Keratinocyte (primary cell): ENCODE results near the gene DHH. TPM values are rescaled to one million over a fixed set of nuclear protein-coding genes. Genes with fewer than 3 reads are reported as not detected.

Source experiments
- DNase-seq: peaks from one replicate; pipeline ENCODE4 v3.0.0-alpha.2; 2011; ENCODE audit warnings: low read depth, missing footprints, low spot score
- FAIRE-seq: peaks from 2 replicates; lab custom pipeline; 2011; peaks lifted over from hg19 to GRCh38; lab: Jason Lieb, UNC
- H2AFZ ChIP-seq: 2 replicates; pipeline ENCODE4 v1.6.0; 2012; ENCODE audit warnings: low read length, control low read depth, inconsistent platforms; ENCODE audit not compliant: control insufficient read depth
- H3K27ac ChIP-seq: 2 replicates; pipeline ENCODE4 v1.5.1; 2011; ENCODE audit warnings: low read length; ENCODE audit not compliant: control insufficient read depth, insufficient read depth
- H3K27me3 ChIP-seq: 3 replicates; pipeline ENCODE4 v1.6.0; 2011; ENCODE audit warnings: low read length; ENCODE audit not compliant: control insufficient read depth, insufficient read depth; ENCODE audit errors: extremely low read depth
- H3K36me3 ChIP-seq, 2 experiments: 2 replicates in 1 of 2; 3 replicates in 1 of 2; pipeline ENCODE4 v1.5.1; 2011; ENCODE audit warnings: low read length in 2 of 2, mild to moderate bottlenecking in 1 of 2; ENCODE audit not compliant: control insufficient read depth in 2 of 2, insufficient read depth in 2 of 2; ENCODE audit errors: extremely low read depth in 1 of 2
- H3K4me1 ChIP-seq: 3 replicates; pipeline ENCODE4 v1.5.1; 2011; ENCODE audit warnings: low read length; ENCODE audit not compliant: control insufficient read depth, insufficient read depth; ENCODE audit errors: extremely low read depth
- H3K4me2 ChIP-seq: 3 replicates; pipeline ENCODE4 v1.6.0; 2011; ENCODE audit warnings: low read depth, low read length; ENCODE audit not compliant: control insufficient read depth, insufficient read depth; ENCODE audit errors: extremely low read depth
- H3K4me3 ChIP-seq, 3 experiments: fragments of 200-600 bp in 1 of 3; sonication (generic) in 1 of 3; 2 replicates in 2 of 3; 3 replicates in 1 of 3; pipeline ENCODE4 v1.5.1; 2011 to 2016; ENCODE audit warnings: low read length in 3 of 3, mild to moderate bottlenecking in 3 of 3, control low read depth in 2 of 3, inconsistent platforms in 1 of 3, low read depth in 1 of 3, mixed read lengths in 1 of 3, mixed run types in 1 of 3, moderate library complexity in 1 of 3; ENCODE audit not compliant: control insufficient read depth in 2 of 3, insufficient read depth in 2 of 3; ENCODE audit errors: extremely low read depth in 1 of 3
- H3K79me2 ChIP-seq: 2 replicates; pipeline ENCODE4 v1.6.0; 2012; ENCODE audit warnings: low read length; ENCODE audit not compliant: control insufficient read depth, insufficient read depth
- H3K9ac ChIP-seq: 3 replicates; pipeline ENCODE4 v1.6.0; 2011; ENCODE audit warnings: low read length; ENCODE audit not compliant: control insufficient read depth, insufficient read depth; ENCODE audit errors: extremely low read depth
- H3K9me1 ChIP-seq: 3 replicates; pipeline ENCODE4 v1.6.0; 2011; ENCODE audit warnings: low read length; ENCODE audit not compliant: control insufficient read depth, insufficient read depth; ENCODE audit errors: extremely low read depth
- H3K9me3 ChIP-seq: 2 replicates; pipeline ENCODE4 v1.5.1; 2012; ENCODE audit warnings: low read depth, low read length; ENCODE audit not compliant: control insufficient read depth
- H4K20me1 ChIP-seq: 3 replicates; pipeline ENCODE4 v1.6.0; 2011; ENCODE audit warnings: low read length; ENCODE audit not compliant: control insufficient read depth, insufficient read depth; ENCODE audit errors: extremely low read depth
- EZH2 ChIP-seq: IDR thresholded peaks from one replicate; pipeline ENCODE4 v1.6.1; 2012; ENCODE audit warnings: inconsistent platforms, mild to moderate bottlenecking, low read length, moderate library complexity
- dilution Hi-C: fragments of 300-500 bp; cut with MboI; formaldehyde crosslinking; loops from one replicate; pipeline ENCODE4 v1.7.0; 2020; ENCODE audit warnings: low sequenced_read_pairs; ENCODE audit not compliant: extremely low pct_ligation_motif_present
- polyA plus RNA-seq, 5 experiments: library from polyadenylated mRNA; depleted of rRNA in 3 of 5; stranded (reverse) in 3 of 5; stranded (forward) in 1 of 5; unstranded in 1 of 5; fragments of >200 nt; gene quantifications; 1 replicate in 1 of 5; 2 replicates in 3 of 5; 3 replicates in 1 of 5; pipeline versions ENCODE4 v1.2.1 to v1.2.3, GENCODE V29; 2011 to 2012; ENCODE audit warnings: missing spikeins in 2 of 5, low read depth in 1 of 5, low replicate concordance in 1 of 5
- TF ChIP-seq, protein P1 (sequence below), 3 experiments: IDR thresholded peaks in 1 of 3; conservative IDR thresholded peaks in 1 of 3; optimal IDR thresholded peaks in 1 of 3; 2 replicates in 2 of 3; 3 replicates in 1 of 3; pipeline versions ENCODE3 to v1.5.1; 2011; ENCODE audit warnings: low read length in 3 of 3, mild to moderate bottlenecking in 3 of 3, moderate library complexity in 2 of 3, control low read depth in 1 of 3, inconsistent platforms in 1 of 3; ENCODE audit not compliant: insufficient read depth in 2 of 3; ENCODE audit errors: extremely low read depth in 1 of 3

Gene DHH
- polyA plus RNA-seq, 1 donor (not counting 4 experiments of a cell fraction or from before 2014, with no cell fraction given) = not detected

DNA sequence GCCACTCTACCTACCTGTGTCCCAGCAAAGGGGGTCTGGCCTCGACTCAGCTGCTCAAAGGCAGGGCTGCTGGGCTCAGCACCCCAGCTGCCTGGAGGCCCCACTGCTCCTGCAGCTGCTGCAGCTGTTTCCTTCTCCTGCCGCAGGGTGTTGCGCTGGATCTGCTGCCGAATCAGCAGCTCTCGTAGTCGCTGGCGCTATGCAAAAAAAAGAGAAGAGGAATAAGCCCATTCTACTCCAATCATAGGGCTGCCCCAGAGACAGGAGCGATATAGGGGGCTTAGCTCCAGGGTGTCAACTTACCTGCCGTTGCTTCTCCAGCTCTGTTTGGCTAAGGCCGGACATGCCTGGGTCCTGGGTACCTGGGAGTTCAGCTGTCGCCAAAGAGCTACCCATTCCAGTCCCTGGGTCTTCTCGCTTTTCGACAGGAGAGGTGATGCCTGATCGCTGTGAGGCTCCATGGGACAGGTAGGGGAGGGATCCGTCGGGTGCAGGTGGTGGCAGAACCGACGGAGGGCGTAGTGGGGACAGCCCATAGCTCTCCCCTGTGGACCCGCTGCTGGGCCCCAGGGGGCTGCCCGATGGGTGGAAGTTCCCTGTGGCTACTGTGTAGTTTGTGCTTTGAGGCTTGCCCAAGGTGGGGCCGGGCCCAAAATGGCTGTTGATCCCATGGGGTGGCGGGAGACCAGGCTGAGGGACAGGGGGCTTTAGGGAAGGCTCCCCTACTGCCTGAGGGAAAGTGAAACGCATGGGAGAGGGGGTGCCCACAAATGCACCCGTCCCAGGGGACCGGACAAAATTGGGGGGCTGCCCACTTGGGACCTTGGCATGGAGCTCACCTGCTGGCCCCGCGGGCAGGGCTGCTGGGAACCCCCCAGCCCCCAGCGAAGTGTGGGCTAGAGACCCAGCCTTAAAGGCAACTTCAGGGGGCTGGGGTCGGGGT lies 54.9 kb downstream of the DHH start:
- Histone ChIP-seq H3K4me3 (no peak overlapping the region), H3K9ac (no peak overlapping the region)
- no peak for FAIRE-seq

DNA sequence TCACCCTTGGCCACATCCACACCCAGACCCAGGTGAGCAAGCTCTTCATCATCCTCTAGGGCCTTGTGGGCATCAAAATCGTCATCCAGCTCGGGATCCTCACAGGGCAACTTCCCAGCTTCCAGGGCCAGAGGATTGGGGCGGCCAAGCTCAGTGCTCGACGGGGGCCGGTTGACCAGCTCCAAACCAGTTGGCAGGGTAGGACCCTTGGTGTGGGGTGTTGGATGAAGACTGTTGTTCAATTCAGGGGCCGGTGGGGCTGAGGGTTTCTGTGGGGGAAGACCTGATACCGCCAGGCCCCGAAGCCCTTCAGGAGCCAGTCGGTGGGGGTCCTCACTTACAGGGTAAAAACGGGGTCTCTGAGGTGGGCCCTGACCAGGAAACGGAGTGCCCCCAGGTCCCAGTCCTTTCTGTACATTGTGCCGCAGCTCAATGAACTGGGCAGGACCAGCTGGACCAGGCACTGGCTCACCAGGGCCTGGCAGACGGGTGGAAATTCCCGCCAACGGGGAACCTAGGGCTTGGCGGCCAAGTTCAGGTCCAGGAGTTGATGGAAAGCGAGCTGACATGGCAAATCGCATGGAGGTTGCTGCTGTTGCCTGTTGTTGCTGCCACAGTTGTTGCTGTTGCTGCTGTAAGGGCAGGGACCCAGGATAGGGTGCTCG lies 56.2 kb downstream of the DHH start:
- Histone ChIP-seq H3K9me3 (no peaks in the 10 kb centered on the region), H4K20me1 (no peaks in the 10 kb centered on the region), H2AFZ (no peak overlapping the region), H3K79me2 (peaks cover 3% of the 10 kb centered on the region), H3K27me3 (no peaks in the 10 kb centered on the region), H3K9ac (no peak overlapping the region), H3K4me3 (no peak overlapping the region), H3K27ac (no peak overlapping the region), H3K9me1 (peaks cover 2% of the 10 kb centered on the region), H3K4me1 (no peaks in the 10 kb centered on the region), H3K36me3 (peaks cover 61 to 73% of the 10 kb centered on the region in 2 experiments), H3K4me2 (no peak overlapping the region)
- FAIRE-seq (no peak), DNase-seq (no peak)
- TF ChIP-seq, protein P1, sequence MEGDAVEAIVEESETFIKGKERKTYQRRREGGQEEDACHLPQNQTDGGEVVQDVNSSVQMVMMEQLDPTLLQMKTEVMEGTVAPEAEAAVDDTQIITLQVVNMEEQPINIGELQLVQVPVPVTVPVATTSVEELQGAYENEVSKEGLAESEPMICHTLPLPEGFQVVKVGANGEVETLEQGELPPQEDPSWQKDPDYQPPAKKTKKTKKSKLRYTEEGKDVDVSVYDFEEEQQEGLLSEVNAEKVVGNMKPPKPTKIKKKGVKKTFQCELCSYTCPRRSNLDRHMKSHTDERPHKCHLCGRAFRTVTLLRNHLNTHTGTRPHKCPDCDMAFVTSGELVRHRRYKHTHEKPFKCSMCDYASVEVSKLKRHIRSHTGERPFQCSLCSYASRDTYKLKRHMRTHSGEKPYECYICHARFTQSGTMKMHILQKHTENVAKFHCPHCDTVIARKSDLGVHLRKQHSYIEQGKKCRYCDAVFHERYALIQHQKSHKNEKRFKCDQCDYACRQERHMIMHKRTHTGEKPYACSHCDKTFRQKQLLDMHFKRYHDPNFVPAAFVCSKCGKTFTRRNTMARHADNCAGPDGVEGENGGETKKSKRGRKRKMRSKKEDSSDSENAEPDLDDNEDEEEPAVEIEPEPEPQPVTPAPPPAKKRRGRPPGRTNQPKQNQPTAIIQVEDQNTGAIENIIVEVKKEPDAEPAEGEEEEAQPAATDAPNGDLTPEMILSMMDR (optimal IDR thresholded peaks at IDR 0.05 in 1 of 3, IDR thresholded peaks at IDR 0.05 in 1 of 3, conservative IDR thresholded peaks at IDR 0.05 in 1 of 3; ENCODE audit: extremely low read depth in 1 of 3, insufficient read depth in 2 of 3, low read length in 3 of 3) = no peak
- no peak for TF ChIP-seq EZH2
- dilution Hi-C loops = no loop called here

More for the DNA sequence above, 54.9 kb downstream of the DHH start:
- no peak overlapping the region for H3K4me2 ChIP-seq
- no peak overlapping the region for H3K27ac ChIP-seq
- H2AFZ ChIP-seq = no peak overlapping the region
- TF ChIP-seq, protein P1 (optimal IDR thresholded peaks at IDR 0.05 in 1 of 3, IDR thresholded peaks at IDR 0.05 in 1 of 3, conservative IDR thresholded peaks at IDR 0.05 in 1 of 3; ENCODE audit: extremely low read depth in 1 of 3, insufficient read depth in 2 of 3, low read length in 3 of 3) = no peak
- TF ChIP-seq EZH2 = no peak
- H3K9me3 ChIP-seq = no peaks in the 10 kb centered on the region
- H4K20me1 ChIP-seq = no peaks in the 10 kb centered on the region
- dilution Hi-C loops = no loop called here
- H3K79me2 ChIP-seq = peaks cover 3% of the 10 kb centered on the region
- no peaks in the 10 kb centered on the region for H3K27me3 ChIP-seq
- no peak for DNase-seq
- H3K36me3 ChIP-seq = peaks cover 61 to 70% of the 10 kb centered on the region in 2 experiments
- H3K4me1 ChIP-seq = no peaks in the 10 kb centered on the region
- H3K9me1 ChIP-seq = peaks cover 2% of the 10 kb centered on the region
